ENCODE results near the gene PTPRA.
"Not testable (repeated sequence)": the region's sequence is repeated elsewhere in the genome, so short reads cannot be mapped to it uniquely, and the experiment has no call there.

PTPRA gene

GRCh38 chr20:3010985-3011723 is 137.9 kb downstream of the PTPRA start:
- no peak for DNase-seq

GRCh38 chr20:3011752-3012151 is 138.5 kb downstream of the PTPRA start:
- no peak for DNase-seq

GRCh38 chr20:3013771-3014170 is 140.5 kb downstream of the PTPRA start:
- DNase-seq = no peak

GRCh38 chr20:3014179-3014578 is 140.9 kb downstream of the PTPRA start:
- DNase-seq = no peak

- no peak for DNase-seq
These were observed 141.4 kb downstream of the PTPRA start for GRCh38 chr20:3014662-3015061.

GRCh38 chr20:3015302-3015701 is 142.0 kb downstream of the PTPRA start:
- DNase-seq = not testable (repeated sequence)

- no peak for DNase-seq
These were observed 148.0 kb downstream of the PTPRA start for GRCh38 chr20:3021327-3021726.

GRCh38 chr20:3021777-3022176 is 148.5 kb downstream of the PTPRA start:
- DNase-seq = no peak

GRCh38 chr20:3022559-3023490 is 149.5 kb downstream of the PTPRA start:
- DNase-seq = not testable (repeated sequence)

- no peak for DNase-seq
These were observed 154.7 kb downstream of the PTPRA start for GRCh38 chr20:3027987-3028386.

GRCh38 chr20:3031524-3032147 is 158.4 kb downstream of the PTPRA start:
- DNase-seq = no peak

- no peak for DNase-seq
These were observed 159.3 kb downstream of the PTPRA start for GRCh38 chr20:3032624-3033023.

GRCh38 chr20:3037654-3038053 is 164.4 kb downstream of the PTPRA start:
- no peak for DNase-seq

GRCh38 chr20:3038454-3038853 is 165.2 kb downstream of the PTPRA start:
- no peak for DNase-seq

GRCh38 chr20:3039426-3039825 is 166.1 kb downstream of the PTPRA start:
- DNase-seq = no peak

GRCh38 chr20:3040086-3040485 is 166.8 kb downstream of the PTPRA start:
- DNase-seq = no peak

GRCh38 chr20:3041854-3042409 is 168.7 kb downstream of the PTPRA start:
- no peak for DNase-seq

- DNase-seq = no peak
These were observed 169.3 kb downstream of the PTPRA start for GRCh38 chr20:3042625-3043024.

GRCh38 chr20:3043322-3043721 is 170.0 kb downstream of the PTPRA start, which contains the start of gene GNRH2:
Gene GNRH2 (plus strand): TSS chr20:3043622. CDS start chr20:3044415, 793 bp downstream.
- no peak for DNase-seq

GRCh38 chr20:3044336-3044965 is 171.2 kb downstream of the PTPRA start:
- no peak for DNase-seq

- DNase-seq = peak; percentile 56 to 62
These were observed 171.9 kb downstream of the PTPRA start for GRCh38 chr20:3045042-3045815.
